ENCODE results near the gene ROR2.

GRCh38 chr9:91845879-91846278 is 104.1 kb downstream of the ROR2 start:
- TF ChIP-seq FOXA1 (IDR thresholded peaks at IDR 0.05): no peak
- no peak for TF ChIP-seq TARDBP (IDR thresholded peaks at IDR 0.05)
- TF ChIP-seq NFRKB (IDR thresholded peaks at IDR 0.05): no peak
- no peak for TF ChIP-seq L3MBTL2 (conservative IDR thresholded peaks at IDR 0.05)
- no peak for TF ChIP-seq LEF1 (IDR thresholded peaks at IDR 0.05; ENCODE audit: borderline replicate concordance)
- no peak for TF ChIP-seq SP1 (IDR thresholded peaks at IDR 0.05)
- no peak for TF ChIP-seq CTBP1 (IDR thresholded peaks at IDR 0.05; ENCODE audit: borderline replicate concordance)
- TF ChIP-seq BHLHE40 (IDR thresholded peaks at IDR 0.05; ENCODE audit: borderline replicate concordance): no peak
- TF ChIP-seq FOXK2 (IDR thresholded peaks at IDR 0.05): no peak
- TF ChIP-seq ARNT (IDR thresholded peaks at IDR 0.05): no peak
- no peak for TF ChIP-seq FOXM1 (IDR thresholded peaks at IDR 0.05; ENCODE audit: borderline replicate concordance)
- TF ChIP-seq ZNF384 (IDR thresholded peaks at IDR 0.05): no peak

All from HEK293T (cell line).